HG03521 (cell line): Measurements from ENCODE around the gene SH3GL2.

Experiments used
- ATAC-seq: cut with Tn5 transposase; IDR thresholded peaks from one replicate; pipeline ENCODE4 v1.9.1; 2021; ENCODE audit warnings: mild to moderate bottlenecking, moderate library complexity; ENCODE audit not compliant: unreplicated experiment

The SH3GL2 gene

GRCh38 chr9:17609312-17610005 is 30.6 kb downstream of the SH3GL2 start:
- ATAC-seq, result no peak

- no peak for ATAC-seq
Measured at GRCh38 chr9:17611342-17611741, 32.5 kb downstream of the SH3GL2 start.

- no peak for ATAC-seq
Measured at GRCh38 chr9:17611917-17612316, 33.1 kb downstream of the SH3GL2 start.

- ATAC-seq, result no peak
Measured at GRCh38 chr9:17613758-17614157, 34.9 kb downstream of the SH3GL2 start.

GRCh38 chr9:17614250-17614649 is 35.4 kb downstream of the SH3GL2 start:
- ATAC-seq, result no peak

GRCh38 chr9:17614903-17615302 is 36.0 kb downstream of the SH3GL2 start:
- ATAC-seq, result no peak

- ATAC-seq, result no peak
Measured at GRCh38 chr9:17622141-17622540, 43.3 kb downstream of the SH3GL2 start.

- no peak for ATAC-seq
Measured at GRCh38 chr9:17622749-17623148, 43.9 kb downstream of the SH3GL2 start.

GRCh38 chr9:17623965-17624364 is 45.1 kb downstream of the SH3GL2 start:
- no peak for ATAC-seq

- no peak for ATAC-seq
Measured at GRCh38 chr9:17624571-17624970, 45.7 kb downstream of the SH3GL2 start.

- no peak for ATAC-seq
Measured at GRCh38 chr9:17625644-17626388, 47.0 kb downstream of the SH3GL2 start.

GRCh38 chr9:17627641-17628040 is 48.8 kb downstream of the SH3GL2 start:
- ATAC-seq, result no peak

GRCh38 chr9:17628624-17629023 is 49.8 kb downstream of the SH3GL2 start:
- no peak for ATAC-seq

GRCh38 chr9:17630531-17630949 is 51.7 kb downstream of the SH3GL2 start:
- no peak for ATAC-seq

GRCh38 chr9:17631396-17631795 is 52.5 kb downstream of the SH3GL2 start:
- no peak for ATAC-seq

GRCh38 chr9:17632994-17633393 is 54.1 kb downstream of the SH3GL2 start:
- no peak for ATAC-seq

GRCh38 chr9:17635115-17635890 is 56.4 kb downstream of the SH3GL2 start:
- ATAC-seq, result no peak

GRCh38 chr9:17636349-17636748 is 57.5 kb downstream of the SH3GL2 start:
- ATAC-seq, result no peak

- ATAC-seq, result no peak
Measured at GRCh38 chr9:17636821-17637220, 58.0 kb downstream of the SH3GL2 start.

GRCh38 chr9:17637229-17637628 is 58.4 kb downstream of the SH3GL2 start:
- no peak for ATAC-seq

- ATAC-seq, result no peak
Measured at GRCh38 chr9:17648516-17648915, 69.7 kb downstream of the SH3GL2 start.

- ATAC-seq, result no peak
Measured at GRCh38 chr9:17651725-17652124, 72.9 kb downstream of the SH3GL2 start.
